ENCODE measurements around the gene NTNG1.

NTNG1 gene

GRCh38 chr1:107413546-107413945 lies 272.7 kb downstream of the NTNG1 start:
- Histone ChIP-seq H3K9ac (ENCODE audit: low read depth in 1 of 2, low read length in 2 of 2) (no peak overlapping the region), H3K27me3 (ENCODE audit: control insufficient read depth in 1 of 2, insufficient read depth in 2 of 2, low read length in 2 of 2) (no peaks in the 10 kb centered on the region), H3K4me1 (ENCODE audit: control insufficient read depth in 1 of 2, insufficient read depth in 2 of 2, low read length in 2 of 2) (no peaks in the 10 kb centered on the region), H3K4me3 (ENCODE audit: low read depth in 1 of 2, low read length in 2 of 2) (no peak overlapping the region), H3K9me3 (ENCODE audit: control insufficient read depth in 1 of 2, low read length in 2 of 2) (no peaks in the 10 kb centered on the region), H3K27ac (ENCODE audit: low read depth, low read length) (no peak overlapping the region), H3K36me3 (ENCODE audit: control insufficient read depth in 1 of 2, insufficient read depth in 2 of 2, low read length in 2 of 2) (no peaks in the 10 kb centered on the region)

- Histone ChIP-seq H3K9ac (ENCODE audit: low read depth in 1 of 2, low read length in 2 of 2) (no peak overlapping the region), H3K27me3 (ENCODE audit: control insufficient read depth in 1 of 2, insufficient read depth in 2 of 2, low read length in 2 of 2) (no peaks in the 10 kb centered on the region), H3K4me1 (ENCODE audit: control insufficient read depth in 1 of 2, insufficient read depth in 2 of 2, low read length in 2 of 2) (no peaks in the 10 kb centered on the region), H3K4me3 (ENCODE audit: low read depth in 1 of 2, low read length in 2 of 2) (no peak overlapping the region), H3K36me3 (ENCODE audit: control insufficient read depth in 1 of 2, insufficient read depth in 2 of 2, low read length in 2 of 2) (no peaks in the 10 kb centered on the region), H3K9me3 (ENCODE audit: control insufficient read depth in 1 of 2, low read length in 2 of 2) (no peaks in the 10 kb centered on the region), H3K27ac (ENCODE audit: low read depth, low read length) (no peak overlapping the region)
These were observed 273.1 kb downstream of the NTNG1 start for GRCh38 chr1:107413951-107414350.

DNA sequence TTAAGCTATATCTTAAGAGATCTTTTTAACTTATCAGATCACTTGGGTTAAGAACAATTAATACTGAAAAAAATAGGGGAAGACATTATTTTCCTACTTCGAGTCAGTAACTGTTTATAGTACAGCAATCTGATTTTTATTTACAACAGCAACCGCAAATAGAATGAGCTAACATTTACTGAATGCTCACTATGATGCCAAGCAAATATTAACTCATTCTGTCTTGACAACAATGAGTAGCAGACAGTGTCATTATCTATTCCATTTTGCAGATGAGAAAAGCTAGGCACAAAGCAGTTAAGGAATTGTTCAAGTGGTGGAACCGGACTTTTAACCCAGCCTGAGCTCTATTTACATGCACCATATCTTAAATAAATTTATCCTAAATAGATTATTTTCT lies 273.7 kb downstream of the NTNG1 start:
- H3K9ac ChIP-seq (ENCODE audit: low read depth in 1 of 2, low read length in 2 of 2) = no peak overlapping the region
- H3K27ac ChIP-seq (ENCODE audit: low read depth, low read length) = no peak overlapping the region
- H3K4me1 ChIP-seq (ENCODE audit: control insufficient read depth in 1 of 2, insufficient read depth in 2 of 2, low read length in 2 of 2) = no peaks in the 10 kb centered on the region
- no peaks in the 10 kb centered on the region for H3K27me3 ChIP-seq (ENCODE audit: control insufficient read depth in 1 of 2, insufficient read depth in 2 of 2, low read length in 2 of 2)
- no peak overlapping the region for H3K4me3 ChIP-seq (ENCODE audit: low read depth in 1 of 2, low read length in 2 of 2)
- H3K9me3 ChIP-seq (ENCODE audit: control insufficient read depth in 1 of 2, low read length in 2 of 2) = no peaks in the 10 kb centered on the region
- no peaks in the 10 kb centered on the region for H3K36me3 ChIP-seq (ENCODE audit: control insufficient read depth in 1 of 2, insufficient read depth in 2 of 2, low read length in 2 of 2)

DNA sequence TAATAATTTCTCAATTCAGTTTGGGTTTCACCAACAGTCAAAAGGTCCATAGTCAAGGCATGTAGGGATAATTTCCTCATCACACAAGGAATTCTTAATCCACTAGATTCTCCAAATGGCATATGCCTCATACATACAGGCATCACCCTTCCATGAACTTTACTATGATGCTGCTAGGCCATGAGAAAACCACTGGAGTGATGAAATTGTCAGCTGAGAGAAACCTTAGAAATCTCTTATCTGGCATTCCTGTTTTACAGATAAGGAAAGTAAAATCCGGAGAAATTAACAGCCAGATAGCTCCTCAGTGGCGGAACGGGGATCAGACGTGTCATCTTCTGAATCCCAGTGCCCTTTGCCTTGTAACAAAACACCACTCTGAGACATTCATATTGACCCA lies 274.4 kb downstream of the NTNG1 start:
- no peaks in the 10 kb centered on the region for H3K36me3 ChIP-seq (ENCODE audit: control insufficient read depth in 1 of 2, insufficient read depth in 2 of 2, low read length in 2 of 2)
- H3K9me3 ChIP-seq (ENCODE audit: control insufficient read depth in 1 of 2, low read length in 2 of 2) = no peaks in the 10 kb centered on the region
- no peaks in the 10 kb centered on the region for H3K4me1 ChIP-seq (ENCODE audit: control insufficient read depth in 1 of 2, insufficient read depth in 2 of 2, low read length in 2 of 2)
- H3K27ac ChIP-seq (ENCODE audit: low read depth, low read length) = no peak overlapping the region
- H3K27me3 ChIP-seq (ENCODE audit: control insufficient read depth in 1 of 2, insufficient read depth in 2 of 2, low read length in 2 of 2) = no peaks in the 10 kb centered on the region
- H3K9ac ChIP-seq (ENCODE audit: low read depth in 1 of 2, low read length in 2 of 2) = no peak overlapping the region
- H3K4me3 ChIP-seq (ENCODE audit: low read depth in 1 of 2, low read length in 2 of 2) = no peak overlapping the region

DNA sequence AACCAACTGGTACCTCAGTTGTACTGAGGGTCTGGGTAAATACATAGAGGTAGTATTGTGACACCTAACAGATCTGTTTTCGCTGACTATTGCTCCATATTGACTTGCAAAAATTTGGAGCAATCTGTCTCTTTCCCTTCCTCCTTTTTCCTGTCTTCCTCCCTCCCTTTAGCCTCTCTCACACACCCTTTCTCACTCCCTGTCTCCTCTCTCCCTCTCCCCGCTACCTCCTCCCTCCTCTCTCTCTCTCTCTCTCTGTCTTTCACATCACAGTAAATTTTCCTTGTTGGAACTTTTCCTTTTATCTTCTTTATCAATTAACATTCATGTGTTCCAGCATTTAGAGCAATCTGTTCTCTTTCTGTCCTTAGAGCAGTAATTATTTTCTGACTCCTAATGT lies 278.2 kb downstream of the NTNG1 start:
- Histone ChIP-seq H3K9me3 (ENCODE audit: control insufficient read depth in 1 of 2, low read length in 2 of 2) (no peaks in the 10 kb centered on the region), H3K4me3 (ENCODE audit: low read depth in 1 of 2, low read length in 2 of 2) (no peak overlapping the region), H3K36me3 (ENCODE audit: control insufficient read depth in 1 of 2, insufficient read depth in 2 of 2, low read length in 2 of 2) (no peaks in the 10 kb centered on the region), H3K9ac (ENCODE audit: low read depth in 1 of 2, low read length in 2 of 2) (no peak overlapping the region), H3K27ac (ENCODE audit: low read depth, low read length) (no peak overlapping the region), H3K27me3 (ENCODE audit: control insufficient read depth in 1 of 2, insufficient read depth in 2 of 2, low read length in 2 of 2) (no peaks in the 10 kb centered on the region), H3K4me1 (ENCODE audit: control insufficient read depth in 1 of 2, insufficient read depth in 2 of 2, low read length in 2 of 2) (no peaks in the 10 kb centered on the region)

- Histone ChIP-seq H3K27me3 (ENCODE audit: control insufficient read depth in 1 of 2, insufficient read depth in 2 of 2, low read length in 2 of 2) (no peaks in the 10 kb centered on the region), H3K36me3 (ENCODE audit: control insufficient read depth in 1 of 2, insufficient read depth in 2 of 2, low read length in 2 of 2) (no peaks in the 10 kb centered on the region), H3K9ac (ENCODE audit: low read depth in 1 of 2, low read length in 2 of 2) (no peak overlapping the region), H3K4me1 (ENCODE audit: control insufficient read depth in 1 of 2, insufficient read depth in 2 of 2, low read length in 2 of 2) (no peaks in the 10 kb centered on the region), H3K9me3 (ENCODE audit: control insufficient read depth in 1 of 2, low read length in 2 of 2) (no peaks in the 10 kb centered on the region), H3K4me3 (ENCODE audit: low read depth in 1 of 2, low read length in 2 of 2) (no peak overlapping the region), H3K27ac (ENCODE audit: low read depth, low read length) (no peak overlapping the region)
These were observed 282.1 kb downstream of the NTNG1 start for GRCh38 chr1:107422901-107423300.

- Histone ChIP-seq H3K4me1 (ENCODE audit: control insufficient read depth in 1 of 2, insufficient read depth in 2 of 2, low read length in 2 of 2) (no peaks in the 10 kb centered on the region), H3K4me3 (ENCODE audit: low read depth in 1 of 2, low read length in 2 of 2) (no peak overlapping the region), H3K9me3 (ENCODE audit: control insufficient read depth in 1 of 2, low read length in 2 of 2) (no peaks in the 10 kb centered on the region), H3K27me3 (ENCODE audit: control insufficient read depth in 1 of 2, insufficient read depth in 2 of 2, low read length in 2 of 2) (no peaks in the 10 kb centered on the region), H3K27ac (ENCODE audit: low read depth, low read length) (no peak overlapping the region), H3K36me3 (ENCODE audit: control insufficient read depth in 1 of 2, insufficient read depth in 2 of 2, low read length in 2 of 2) (no peaks in the 10 kb centered on the region), H3K9ac (ENCODE audit: low read depth in 1 of 2, low read length in 2 of 2) (no peak overlapping the region)
These were observed 289.8 kb downstream of the NTNG1 start for GRCh38 chr1:107430540-107431228.

GRCh38 chr1:107432108-107432507 lies 291.3 kb downstream of the NTNG1 start:
- no peaks in the 10 kb centered on the region for H3K36me3 ChIP-seq (ENCODE audit: control insufficient read depth in 1 of 2, insufficient read depth in 2 of 2, low read length in 2 of 2)
- no peak overlapping the region for H3K9ac ChIP-seq (ENCODE audit: low read depth in 1 of 2, low read length in 2 of 2)
- no peaks in the 10 kb centered on the region for H3K9me3 ChIP-seq (ENCODE audit: control insufficient read depth in 1 of 2, low read length in 2 of 2)
- H3K4me1 ChIP-seq (ENCODE audit: control insufficient read depth in 1 of 2, insufficient read depth in 2 of 2, low read length in 2 of 2) = no peaks in the 10 kb centered on the region
- no peaks in the 10 kb centered on the region for H3K27me3 ChIP-seq (ENCODE audit: control insufficient read depth in 1 of 2, insufficient read depth in 2 of 2, low read length in 2 of 2)
- no peak overlapping the region for H3K4me3 ChIP-seq (ENCODE audit: low read depth in 1 of 2, low read length in 2 of 2)
- H3K27ac ChIP-seq (ENCODE audit: low read depth, low read length) = no peak overlapping the region

DNA sequence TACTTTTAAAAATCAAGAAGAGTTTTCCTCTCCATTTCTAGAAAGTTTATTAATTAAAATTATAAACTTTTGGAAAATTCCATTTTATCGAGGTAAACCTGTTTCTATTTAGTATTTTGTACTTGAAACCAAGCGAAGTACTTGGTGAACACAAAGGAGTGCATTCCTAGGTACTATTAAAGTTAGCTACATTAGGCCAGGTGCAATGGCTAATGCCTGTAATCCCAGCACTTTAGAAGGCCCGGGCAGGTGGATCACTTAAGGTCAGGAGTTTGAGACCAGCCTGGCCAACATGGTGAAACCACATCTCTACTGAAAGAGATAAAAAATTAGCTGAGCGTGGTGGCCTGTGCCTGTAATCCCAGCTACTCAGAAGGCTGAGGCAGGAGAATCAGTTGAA lies 292.2 kb downstream of the NTNG1 start:
- Histone ChIP-seq H3K4me3 (ENCODE audit: low read depth in 1 of 2, low read length in 2 of 2) (no peak overlapping the region), H3K4me1 (ENCODE audit: control insufficient read depth in 1 of 2, insufficient read depth in 2 of 2, low read length in 2 of 2) (no peaks in the 10 kb centered on the region), H3K27me3 (ENCODE audit: control insufficient read depth in 1 of 2, insufficient read depth in 2 of 2, low read length in 2 of 2) (no peaks in the 10 kb centered on the region), H3K27ac (ENCODE audit: low read depth, low read length) (no peak overlapping the region), H3K36me3 (ENCODE audit: control insufficient read depth in 1 of 2, insufficient read depth in 2 of 2, low read length in 2 of 2) (no peaks in the 10 kb centered on the region), H3K9ac (ENCODE audit: low read depth in 1 of 2, low read length in 2 of 2) (no peak overlapping the region), H3K9me3 (ENCODE audit: control insufficient read depth in 1 of 2, low read length in 2 of 2) (no peaks in the 10 kb centered on the region)

GRCh38 chr1:107433635-107434360 lies 293.0 kb downstream of the NTNG1 start:
- Histone ChIP-seq H3K36me3 (ENCODE audit: control insufficient read depth in 1 of 2, insufficient read depth in 2 of 2, low read length in 2 of 2) (no peaks in the 10 kb centered on the region), H3K27me3 (ENCODE audit: control insufficient read depth in 1 of 2, insufficient read depth in 2 of 2, low read length in 2 of 2) (no peaks in the 10 kb centered on the region), H3K9ac (ENCODE audit: low read depth in 1 of 2, low read length in 2 of 2) (no peak overlapping the region), H3K4me1 (ENCODE audit: control insufficient read depth in 1 of 2, insufficient read depth in 2 of 2, low read length in 2 of 2) (no peaks in the 10 kb centered on the region), H3K4me3 (ENCODE audit: low read depth in 1 of 2, low read length in 2 of 2) (no peak overlapping the region), H3K27ac (ENCODE audit: low read depth, low read length) (no peak overlapping the region), H3K9me3 (ENCODE audit: control insufficient read depth in 1 of 2, low read length in 2 of 2) (no peaks in the 10 kb centered on the region)
